PFSK-1 (cell line): ENCODE data around the gene IFNE.

Experiments used
- REST ChIP-seq, 2 experiments: IDR thresholded peaks; 2 replicates each; pipeline versions ENCODE4 v1.6.1 to v1.8.0; 2011 to 2012; ENCODE audit warnings: low read depth in 2 of 2, low read length in 2 of 2, control low read depth in 1 of 2, inconsistent platforms in 1 of 2, mild to moderate bottlenecking in 1 of 2, moderate library complexity in 1 of 2; ENCODE audit not compliant: insufficient read depth in 1 of 2
- SIN3A ChIP-seq: IDR thresholded peaks from 2 replicates; pipeline ENCODE4 v1.6.1; 2012; ENCODE audit warnings: mild to moderate bottlenecking, low read length, moderate library complexity, borderline replicate concordance; ENCODE audit not compliant: insufficient read depth

- no peak for TF ChIP-seq REST (IDR thresholded peaks at IDR 0.05; ENCODE audit: insufficient read depth in 1 of 2, low read depth in 2 of 2, low read length in 2 of 2)
- no peak for TF ChIP-seq SIN3A
These were observed 12.0 kb downstream of the IFNE start for GRCh38 chr9:21470126-21470525.
